ENCODE measurements around the gene ATR.
"Not testable (repeated sequence)": the region's sequence is repeated elsewhere in the genome, so short reads cannot be mapped to it uniquely, and the experiment has no call there.

The ATR gene

DNA sequence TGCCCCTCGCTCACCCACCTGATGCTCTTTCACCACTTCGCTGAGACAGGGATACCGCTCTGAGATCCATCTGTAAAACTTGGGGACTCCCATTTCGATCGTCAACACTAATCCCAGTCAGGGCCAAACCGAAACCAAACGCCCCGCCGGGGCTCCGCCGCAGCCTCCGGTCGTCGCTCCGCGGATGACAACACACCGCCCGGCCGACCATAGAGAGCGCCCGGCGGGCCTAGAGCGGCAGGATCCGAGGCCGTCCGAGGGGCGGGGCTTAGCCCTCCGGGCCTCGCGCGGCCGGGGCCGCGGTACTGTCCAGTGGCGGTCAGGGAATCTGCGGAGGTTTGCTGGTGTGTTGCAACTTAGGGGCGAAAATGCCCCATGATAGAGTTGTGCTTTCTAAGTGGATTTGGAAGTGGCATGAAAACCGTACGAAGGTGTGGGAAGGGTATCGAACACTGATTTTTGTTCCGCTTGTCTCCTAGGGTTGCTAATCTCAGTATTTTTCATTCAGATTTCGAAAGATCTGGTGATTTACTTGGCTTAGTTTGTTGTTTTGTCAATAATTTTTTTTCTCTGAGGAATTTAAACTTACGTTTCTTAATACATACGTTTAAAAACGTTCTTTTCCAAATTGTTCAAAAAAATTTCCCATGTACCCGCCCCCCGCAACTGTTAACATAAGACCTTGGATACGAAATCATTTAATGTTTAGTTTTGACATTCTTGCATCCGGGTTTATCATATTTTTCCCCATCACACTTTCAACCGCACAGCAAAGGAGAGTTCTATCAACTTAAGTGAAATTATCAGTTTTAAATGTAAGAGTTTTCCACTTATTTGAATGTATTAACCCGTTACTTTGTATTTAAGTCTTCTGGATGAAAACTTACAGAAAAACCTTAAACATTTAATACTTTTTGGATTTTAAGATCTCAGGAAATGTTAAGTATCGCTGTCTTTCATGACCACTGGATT is 130.4 kb downstream of the ATR start, which contains the start of gene XRN1:
XRN1 (minus strand) TSS at position 186 of the 972 bp plus-strand sequence; CDS start at position 93, 93 bp downstream.
- peak; percentile 86 for DNase-seq (ENCODE audit: low spot score)

DNA sequence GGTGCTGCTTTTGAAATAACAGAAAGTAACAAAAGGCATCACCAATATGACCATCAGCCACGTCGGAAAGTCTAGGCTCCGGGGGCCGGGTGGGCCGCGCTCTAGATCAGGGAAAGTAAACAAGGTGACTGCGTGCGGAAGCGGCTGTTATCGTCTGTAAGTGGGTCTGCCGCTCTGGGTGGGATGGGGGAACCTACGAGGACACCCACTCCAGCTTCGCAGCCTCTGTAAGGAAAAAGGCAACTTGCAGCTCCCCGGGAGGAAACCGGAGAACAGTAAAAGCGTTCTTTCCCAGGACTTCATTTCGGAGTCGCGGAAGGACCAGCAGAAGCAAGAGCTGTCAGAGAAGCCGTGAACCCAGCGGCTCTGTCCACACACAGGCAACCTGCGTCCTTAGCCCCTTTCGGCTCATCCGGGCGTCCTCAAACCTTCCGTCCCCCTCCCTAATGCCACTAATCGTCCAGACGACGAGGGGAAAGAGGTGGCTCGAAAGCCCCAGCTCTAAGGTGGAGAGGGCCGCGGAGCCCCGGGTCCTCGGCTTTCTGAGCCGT is 131.2 kb downstream of the ATR start:
- no peak for DNase-seq (ENCODE audit: low spot score)

DNA sequence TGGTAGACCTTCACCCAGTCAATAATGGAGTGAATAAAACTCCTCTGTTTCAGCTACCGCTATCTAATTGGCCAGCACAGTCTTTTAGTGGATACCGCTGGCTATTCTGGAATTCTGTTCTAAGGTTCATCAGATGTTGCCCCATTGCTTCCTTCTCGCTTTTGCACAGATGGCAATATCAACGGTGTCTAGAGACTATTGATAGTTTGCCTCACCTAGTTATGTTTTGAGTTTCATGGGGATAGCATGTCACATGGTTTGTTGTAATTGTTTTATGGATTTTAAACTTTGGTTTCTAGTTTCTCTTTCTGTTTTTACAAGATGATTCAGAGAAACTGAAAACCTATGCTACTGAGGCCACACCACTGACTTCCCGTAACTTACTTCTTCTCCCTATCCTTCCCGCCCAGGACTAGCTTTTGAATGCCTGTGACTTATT is 132.7 kb downstream of the ATR start:
- DNase-seq (ENCODE audit: low spot score): no peak

DNA sequence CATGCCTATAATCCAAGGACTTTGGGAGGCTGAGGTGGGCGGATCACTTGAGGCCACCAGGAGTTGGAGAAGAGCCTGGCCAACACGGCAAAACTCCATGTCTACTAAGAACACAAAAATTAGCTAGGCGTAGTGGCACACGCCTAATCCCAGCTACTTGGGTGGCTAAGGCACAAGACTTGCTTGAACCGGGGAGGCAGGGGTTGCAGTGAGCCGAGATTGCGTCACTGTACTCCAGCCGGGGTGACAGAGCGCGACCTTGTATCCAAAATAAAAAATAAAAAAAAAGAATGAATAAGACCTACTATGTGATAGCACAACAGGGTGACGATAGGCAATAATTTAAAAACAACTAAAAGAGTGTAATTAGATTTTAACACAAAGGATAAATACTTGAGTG is 134.2 kb downstream of the ATR start:
- DNase-seq (ENCODE audit: low spot score): no peak

DNA sequence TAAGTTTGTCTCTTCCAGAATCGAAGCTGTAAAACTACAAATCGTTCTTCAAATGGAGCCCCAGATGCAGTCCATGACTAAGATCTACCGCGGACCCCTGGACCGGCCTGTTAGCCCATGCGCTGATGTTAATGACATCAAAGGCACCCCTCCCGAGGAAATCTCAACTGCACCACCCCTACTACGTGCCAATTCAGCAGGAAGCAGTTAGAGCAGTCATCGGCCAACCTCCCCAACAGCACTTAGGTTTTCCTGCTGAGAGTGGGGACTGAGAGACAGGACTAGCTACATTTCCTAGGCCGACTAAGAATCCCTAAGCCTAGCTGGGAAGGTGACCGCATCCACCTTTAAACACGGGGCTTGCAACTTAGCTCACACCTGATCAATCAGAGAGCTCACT is 135.5 kb downstream of the ATR start:
- DNase-seq (ENCODE audit: low spot score): not testable (repeated sequence)

DNA sequence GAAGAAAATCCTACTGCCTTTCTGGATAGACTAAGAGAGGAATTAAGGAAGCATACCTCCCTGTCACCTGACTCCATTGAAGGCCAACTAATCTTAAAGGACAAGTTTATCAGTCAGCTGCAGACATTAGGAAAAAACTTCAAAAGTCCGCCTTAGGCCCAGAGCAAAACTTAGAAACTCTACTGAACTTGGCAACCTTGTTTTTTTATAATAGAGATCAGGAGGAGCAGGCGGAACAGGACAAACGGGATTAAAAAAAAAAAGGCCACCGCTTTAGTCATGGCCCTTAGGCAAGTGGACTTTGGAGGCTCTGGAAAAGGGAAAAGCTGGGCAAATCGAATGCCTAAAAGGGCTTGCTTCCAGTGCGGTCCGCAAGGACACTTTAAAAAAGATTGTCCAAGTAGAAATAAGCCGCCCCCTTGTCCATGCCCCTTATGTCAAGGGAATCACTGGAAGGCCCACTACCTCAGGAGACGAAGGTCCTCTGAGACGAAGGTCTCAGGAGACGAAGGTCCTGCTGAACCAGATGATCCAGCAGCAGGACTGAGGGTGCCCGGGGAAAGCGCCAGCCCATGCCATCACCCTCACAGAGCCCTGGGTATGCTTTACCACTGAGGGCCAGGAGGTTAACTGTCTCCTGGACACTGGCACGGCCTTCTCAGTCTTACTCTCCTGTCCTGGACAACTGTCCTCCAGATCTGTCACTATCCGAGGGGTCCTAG is 138.9 kb downstream of the ATR start:
- not testable (repeated sequence) for DNase-seq (ENCODE audit: low spot score)

DNA sequence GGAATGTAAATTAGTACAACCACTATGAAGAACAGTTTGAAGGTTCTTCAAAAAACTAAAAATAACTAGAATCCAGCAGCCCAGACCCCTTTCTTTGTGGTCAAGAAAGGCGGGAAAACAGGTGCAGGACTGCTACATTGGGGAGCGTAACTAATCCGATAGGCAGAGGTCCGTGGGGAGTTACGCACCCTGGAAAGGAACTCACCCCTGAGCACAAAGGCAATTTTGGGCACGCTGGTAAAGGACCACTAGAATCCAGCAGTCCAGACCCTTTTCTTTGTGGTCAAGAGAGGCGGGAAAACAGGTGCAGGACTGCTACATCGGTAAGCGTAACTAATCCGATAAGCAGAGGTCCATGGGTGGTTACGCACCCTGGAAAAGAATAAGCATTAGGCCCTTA is 140.4 kb downstream of the ATR start:
- DNase-seq (ENCODE audit: low spot score): not testable (repeated sequence)

DNA sequence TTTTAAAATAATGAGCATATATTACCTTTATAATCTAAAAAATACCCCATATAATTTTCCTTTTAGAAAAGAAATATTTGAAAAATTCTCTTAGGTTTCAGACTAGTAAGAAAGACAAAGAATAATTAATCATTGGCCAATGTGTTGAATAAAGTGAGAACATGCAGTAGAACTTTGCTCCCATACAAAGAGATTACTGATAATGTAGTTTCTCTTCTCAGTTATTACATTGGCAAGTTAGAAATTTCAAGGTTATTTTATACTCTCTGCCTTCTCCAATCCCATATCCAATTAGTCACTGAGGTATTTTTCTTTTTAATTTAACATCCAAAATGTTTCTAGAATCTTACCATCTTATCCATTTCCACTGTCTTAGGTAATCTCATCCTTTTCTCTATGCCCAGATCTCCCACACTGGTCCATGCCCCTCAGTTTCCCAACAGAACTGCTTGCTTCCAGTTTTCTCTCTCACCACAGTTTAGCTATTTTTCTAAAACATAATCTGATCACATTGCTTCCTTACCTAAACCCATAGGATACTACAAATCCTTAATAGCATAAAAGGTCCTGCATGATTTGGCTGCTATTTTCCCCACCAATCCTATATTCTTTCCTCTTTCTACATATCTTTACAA is 141.5 kb downstream of the ATR start:
- no peak for DNase-seq (ENCODE audit: low spot score)

DNA sequence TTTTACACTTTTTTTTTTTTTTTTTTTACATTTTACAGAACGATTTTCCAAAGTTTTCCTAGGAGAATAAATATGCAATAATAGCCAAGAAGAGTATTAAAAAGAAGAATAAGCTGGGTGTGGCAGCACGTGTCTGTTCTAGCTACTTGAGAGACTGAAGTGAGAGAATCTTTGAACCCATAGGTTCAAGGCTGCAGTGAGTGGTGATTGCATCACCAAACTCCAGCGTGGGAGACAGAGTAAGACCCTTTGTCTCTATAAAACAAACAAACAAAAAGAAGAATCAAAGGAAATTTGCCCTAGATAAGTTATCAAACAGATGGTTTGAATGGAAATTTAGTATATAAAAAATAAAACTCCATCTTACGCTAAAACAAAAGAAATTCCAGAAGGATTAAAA is 144.0 kb downstream of the ATR start:
- no peak for DNase-seq (ENCODE audit: low spot score)

DNA sequence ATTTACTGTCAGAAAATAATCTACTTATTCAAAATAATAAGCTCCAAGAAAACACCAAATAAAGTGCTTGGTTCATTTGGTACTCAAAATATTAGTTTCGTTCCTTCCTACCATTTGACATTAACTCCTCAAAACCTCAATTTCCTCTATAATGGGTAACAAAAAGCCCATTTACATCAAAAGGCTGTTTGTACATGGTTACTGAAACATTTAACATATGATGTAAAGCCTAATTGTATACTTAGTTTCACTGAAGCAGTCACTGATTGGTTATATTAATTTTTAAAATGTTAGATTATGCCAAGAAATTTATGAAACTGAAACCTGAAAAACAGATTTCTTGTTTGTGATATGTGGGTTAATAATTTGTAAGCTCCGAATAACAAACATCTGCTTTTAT is 145.4 kb downstream of the ATR start:
- DNase-seq (ENCODE audit: low spot score): no peak

DNA sequence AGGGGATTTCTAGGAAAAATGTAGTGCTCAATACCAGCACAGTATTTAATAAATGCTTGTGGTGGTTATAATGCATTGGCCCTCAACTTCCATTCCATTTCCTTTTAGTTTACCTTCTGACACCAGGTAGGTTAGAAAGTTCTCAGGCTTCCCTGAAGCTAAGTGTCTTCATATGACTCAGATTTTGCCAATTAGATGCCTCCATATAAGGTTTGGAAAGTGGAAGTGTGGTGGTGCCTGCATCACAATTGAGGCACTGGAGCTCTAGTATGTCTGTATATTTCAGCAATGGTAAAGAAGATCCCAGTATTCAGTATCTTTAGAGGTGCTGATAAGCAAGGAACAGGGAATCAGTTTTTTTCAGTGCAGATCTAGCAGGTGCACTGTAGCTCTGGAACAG is 149.0 kb downstream of the ATR start:
- no peak for DNase-seq (ENCODE audit: low spot score)

DNA sequence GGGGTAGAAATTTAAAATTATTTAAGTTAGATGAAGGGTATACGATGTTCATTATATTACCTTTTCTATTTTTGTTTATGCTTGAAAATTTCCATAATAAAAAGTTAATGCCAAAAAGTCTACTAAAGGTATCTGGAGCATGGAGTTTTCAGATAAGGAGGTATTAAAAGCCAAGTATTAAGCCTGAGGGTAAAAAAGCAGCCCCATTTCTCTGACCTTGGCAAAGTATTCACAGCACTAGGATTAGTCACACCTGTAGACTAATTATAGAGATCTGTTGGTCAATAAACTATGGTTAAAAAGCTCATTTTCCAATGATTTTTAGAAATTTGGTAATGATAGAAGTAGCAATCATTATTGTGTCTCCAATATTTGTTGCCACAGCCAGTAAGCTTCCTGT is 153.8 kb downstream of the ATR start:
- no peak for DNase-seq (ENCODE audit: low spot score)

DNA sequence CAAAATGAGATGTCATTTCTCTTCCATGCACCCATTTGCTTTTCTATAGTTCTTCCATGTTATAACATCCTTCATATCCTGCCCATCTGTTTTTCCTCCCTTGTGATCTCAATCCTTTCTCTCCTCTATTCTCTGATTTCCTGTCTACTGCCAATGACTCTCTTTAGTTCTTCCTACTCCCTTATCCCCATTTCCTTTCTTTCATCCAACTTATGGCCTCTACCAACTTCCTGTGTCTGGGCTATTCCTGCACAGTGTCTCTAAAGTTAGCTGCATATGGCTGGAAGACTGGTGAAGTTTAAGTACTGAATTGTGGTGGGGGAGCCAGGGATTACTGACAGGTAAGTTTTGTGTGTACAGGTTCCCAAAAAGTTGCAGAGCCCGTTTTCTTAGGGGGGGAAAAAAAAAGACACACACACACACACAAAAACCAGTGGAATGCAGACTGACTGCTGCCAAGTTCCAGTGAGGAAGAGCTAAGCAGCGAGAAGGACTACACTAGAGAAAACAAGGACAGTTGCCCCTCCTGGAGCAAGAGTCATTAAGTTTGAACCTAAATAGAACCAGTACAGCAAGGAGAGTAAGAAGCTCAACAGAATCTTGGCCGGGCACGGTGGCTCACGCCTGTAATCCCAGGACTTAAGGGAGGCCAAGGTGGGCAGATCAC is 159.5 kb downstream of the ATR start:
- DNase-seq (ENCODE audit: low spot score): no peak

DNA sequence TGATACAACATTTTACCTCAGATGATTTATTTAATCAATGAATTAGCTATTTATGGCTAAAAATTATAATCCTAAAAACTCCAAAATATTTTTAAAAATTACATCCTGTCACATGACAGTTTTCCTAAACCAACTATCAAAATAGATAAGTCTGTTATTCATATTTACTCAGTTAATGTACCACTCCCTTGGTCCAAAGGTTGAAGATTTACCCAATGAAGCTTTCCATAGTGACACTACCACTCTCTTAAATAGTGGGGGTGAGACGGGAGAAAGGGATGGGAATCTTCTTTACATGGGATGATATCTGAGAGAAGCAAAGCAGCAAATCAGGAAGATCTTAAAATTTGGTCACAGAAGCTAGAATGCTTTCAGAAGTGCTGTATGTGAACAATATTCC is 161.2 kb downstream of the ATR start:
- DNase-seq (ENCODE audit: low spot score): no peak

DNA sequence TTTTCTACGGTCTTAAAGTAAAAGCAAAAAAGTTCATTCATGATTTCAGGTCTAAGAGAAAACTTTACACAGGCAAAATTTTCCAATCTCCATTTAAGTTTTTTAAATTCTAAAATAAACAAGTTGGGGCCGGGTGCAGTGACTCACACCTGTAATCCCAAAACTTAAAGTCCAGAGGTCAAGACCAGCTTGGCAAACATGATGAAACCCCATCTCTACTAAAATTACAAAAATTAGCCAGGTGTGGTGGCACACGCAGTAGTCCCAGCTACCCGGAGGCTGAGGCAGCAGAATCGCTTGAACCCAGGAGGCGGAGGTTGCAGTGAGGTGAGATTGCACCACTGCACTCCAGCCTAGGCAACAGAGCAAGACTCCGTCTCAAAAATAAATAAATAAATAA is 178.0 kb downstream of the ATR start:
- DNase-seq (ENCODE audit: low spot score): not testable (repeated sequence)
